ENCODE results near the gene KCTD7.

DNA sequence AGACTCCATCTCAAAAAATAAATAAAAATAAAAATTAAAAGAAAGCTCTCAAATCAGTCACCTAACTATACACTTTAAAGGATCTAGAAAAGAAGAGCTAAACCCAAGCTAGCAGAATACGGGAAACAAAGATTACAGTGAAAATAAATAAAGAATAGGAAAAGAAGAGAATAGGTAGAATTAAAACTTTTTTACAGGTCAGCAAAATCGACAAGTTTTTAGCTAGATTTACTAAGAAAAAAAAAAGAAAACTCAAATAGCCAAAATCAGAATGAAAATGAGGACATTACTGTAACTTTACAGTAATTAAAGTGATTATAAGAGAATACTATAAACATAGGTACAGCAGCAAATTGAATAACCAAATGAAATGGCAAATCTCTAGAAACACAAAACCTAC lies 60.4 kb downstream of the KCTD7 start:
- TF ChIP-seq POLR2A (IDR thresholded peaks at IDR 0.05): no peak
- TF ChIP-seq, protein P1, sequence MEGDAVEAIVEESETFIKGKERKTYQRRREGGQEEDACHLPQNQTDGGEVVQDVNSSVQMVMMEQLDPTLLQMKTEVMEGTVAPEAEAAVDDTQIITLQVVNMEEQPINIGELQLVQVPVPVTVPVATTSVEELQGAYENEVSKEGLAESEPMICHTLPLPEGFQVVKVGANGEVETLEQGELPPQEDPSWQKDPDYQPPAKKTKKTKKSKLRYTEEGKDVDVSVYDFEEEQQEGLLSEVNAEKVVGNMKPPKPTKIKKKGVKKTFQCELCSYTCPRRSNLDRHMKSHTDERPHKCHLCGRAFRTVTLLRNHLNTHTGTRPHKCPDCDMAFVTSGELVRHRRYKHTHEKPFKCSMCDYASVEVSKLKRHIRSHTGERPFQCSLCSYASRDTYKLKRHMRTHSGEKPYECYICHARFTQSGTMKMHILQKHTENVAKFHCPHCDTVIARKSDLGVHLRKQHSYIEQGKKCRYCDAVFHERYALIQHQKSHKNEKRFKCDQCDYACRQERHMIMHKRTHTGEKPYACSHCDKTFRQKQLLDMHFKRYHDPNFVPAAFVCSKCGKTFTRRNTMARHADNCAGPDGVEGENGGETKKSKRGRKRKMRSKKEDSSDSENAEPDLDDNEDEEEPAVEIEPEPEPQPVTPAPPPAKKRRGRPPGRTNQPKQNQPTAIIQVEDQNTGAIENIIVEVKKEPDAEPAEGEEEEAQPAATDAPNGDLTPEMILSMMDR (IDR thresholded peaks at IDR 0.05): no peak

Data from suprapubic skin (tissue), 3 donors.